Rectal smooth muscle tissue (tissue), 1 donor: ENCODE results near the gene JUNB.
A peak's percentile ranks its signal among the peaks of the same experiment; 100 is the strongest.
"Not testable (repeated sequence)": the region's sequence is repeated elsewhere in the genome, so short reads cannot be mapped to it uniquely, and the experiment has no call there.

Experiments used
- H3K27ac ChIP-seq: one replicate; pipeline ENCODE4 v1.7.0; 2013; ENCODE audit warnings: low read depth, low read length, inconsistent platforms
- H3K27me3 ChIP-seq: one replicate; pipeline ENCODE4 v1.7.0; 2013; ENCODE audit warnings: low read length; ENCODE audit not compliant: control insufficient read depth, insufficient read depth
- H3K36me3 ChIP-seq: one replicate; pipeline ENCODE4 v1.7.0; 2013; ENCODE audit warnings: low read length; ENCODE audit not compliant: control insufficient read depth, insufficient read depth
- H3K4me1 ChIP-seq: one replicate; pipeline ENCODE4 v1.7.0; 2013; ENCODE audit warnings: low read length; ENCODE audit not compliant: control insufficient read depth, insufficient read depth
- H3K4me3 ChIP-seq: one replicate; pipeline ENCODE4 v1.7.0; 2013; ENCODE audit warnings: low read length
- H3K9ac ChIP-seq: one replicate; pipeline ENCODE4 v1.7.0; 2013; ENCODE audit warnings: low read length

The JUNB gene

GRCh38 chr19:12794196-12794941 lies 3.1 kb downstream of the JUNB start:
- peak overlapping the region; percentile 74 for H3K9ac ChIP-seq

GRCh38 chr19:12794971-12795381 lies 3.7 kb downstream of the JUNB start:
- H3K27me3 ChIP-seq = no peaks in the 10 kb centered on the region
- no peak overlapping the region for H3K9ac ChIP-seq
- peaks cover 8% of the 10 kb centered on the region for H3K36me3 ChIP-seq
- H3K27ac ChIP-seq = no peak overlapping the region
- peaks cover 14% of the 10 kb centered on the region for H3K4me1 ChIP-seq
- H3K4me3 ChIP-seq = no peak overlapping the region

More at GRCh38 chr19:12794196-12794941, 3.1 kb downstream of the JUNB start:
- H3K36me3 ChIP-seq = peaks cover 2% of the 10 kb centered on the region
- H3K27me3 ChIP-seq = no peaks in the 10 kb centered on the region
- H3K27ac ChIP-seq = peak overlapping the region; percentile 94
- peaks cover 15% of the 10 kb centered on the region for H3K4me1 ChIP-seq
- H3K4me3 ChIP-seq = peak overlapping the region; percentile 100

- no peak overlapping the region for H3K9ac ChIP-seq
- H3K36me3 ChIP-seq = peaks cover 12% of the 10 kb centered on the region
- H3K4me3 ChIP-seq = peak overlapping the region; percentile 29
- H3K27me3 ChIP-seq = no peaks in the 10 kb centered on the region
- peak overlapping the region; percentile 17 for H3K27ac ChIP-seq
- H3K4me1 ChIP-seq = peaks cover 6% of the 10 kb centered on the region
Observed at GRCh38 chr19:12796146-12797071, 5.1 kb downstream of the JUNB start.

GRCh38 chr19:12797141-12797587 lies 5.9 kb downstream of the JUNB start:
- Histone ChIP-seq H3K4me1 (peaks cover 6% of the 10 kb centered on the region), H3K27ac (no peak overlapping the region), H3K27me3 (no peaks in the 10 kb centered on the region)

GRCh38 chr19:12797607-12798006 lies 6.3 kb downstream of the JUNB start:
- H3K27me3 ChIP-seq, H3K4me3 ChIP-seq, H3K4me1 ChIP-seq, H3K27ac ChIP-seq, H3K9ac ChIP-seq: not testable (repeated sequence)
- peaks cover 12% of the 10 kb centered on the region for H3K36me3 ChIP-seq

More at GRCh38 chr19:12797141-12797587, 5.9 kb downstream of the JUNB start:
- H3K4me3 ChIP-seq = no peak overlapping the region
- H3K36me3 ChIP-seq = peaks cover 12% of the 10 kb centered on the region
- no peak overlapping the region for H3K9ac ChIP-seq

GRCh38 chr19:12799742-12800465 lies 8.6 kb downstream of the JUNB start:
- no peak overlapping the region for H3K27ac ChIP-seq
- H3K4me3 ChIP-seq = peak overlapping the region; percentile 85
- no peaks in the 10 kb centered on the region for H3K27me3 ChIP-seq
- peaks cover 12% of the 10 kb centered on the region for H3K36me3 ChIP-seq
- H3K4me1 ChIP-seq = no peaks in the 10 kb centered on the region
- no peak overlapping the region for H3K9ac ChIP-seq

GRCh38 chr19:12800466-12800770 lies 9.1 kb downstream of the JUNB start:
- Histone ChIP-seq H3K27ac (no peak overlapping the region), H3K4me1 (no peaks in the 10 kb centered on the region), H3K36me3 (peaks cover 12% of the 10 kb centered on the region), H3K27me3 (no peaks in the 10 kb centered on the region), H3K9ac (no peak overlapping the region), H3K4me3 (peak overlapping the region; percentile 85)

- Histone ChIP-seq H3K4me3 (peak overlapping the region; percentile 85), H3K27ac (peak overlapping the region; percentile 64), H3K36me3 (peaks cover 12% of the 10 kb centered on the region), H3K4me1 (no peaks in the 10 kb centered on the region), H3K9ac (peak overlapping the region; percentile 71), H3K27me3 (no peaks in the 10 kb centered on the region)
Observed at GRCh38 chr19:12800923-12801465, 9.7 kb downstream of the JUNB start.

- peak within 1 kb of the TSS; percentile 64 for H3K27ac ChIP-seq
- peaks cover under 1% of the 10 kb centered on the region for H3K4me1 ChIP-seq
- H3K9ac ChIP-seq = peak within 1 kb of the TSS; percentile 71
- H3K36me3 ChIP-seq = peaks cover 12% of the 10 kb centered on the region
- peak within 1 kb of the TSS; percentile 85 for H3K4me3 ChIP-seq
- H3K27me3 ChIP-seq = no peaks in the 10 kb centered on the region
Observed at GRCh38 chr19:12801466-12802266, 10.4 kb downstream of the JUNB start, which contains the start of the genes PRDX2 and THSD8. Gene PRDX2, minus strand, starts transcription at chr19:12801800. Its CDS starts 539 bp downstream, at chr19:12801261. Gene THSD8, plus strand, starts transcription at chr19:12802069. Its CDS starts 3 bp downstream, at chr19:12802072.

GRCh38 chr19:12802267-12803106 lies 11.2 kb downstream of the JUNB start:
- Histone ChIP-seq H3K36me3 (peaks cover 12% of the 10 kb centered on the region), H3K9ac (peak overlapping the region; percentile 41), H3K27ac (peak overlapping the region; percentile 64), H3K4me1 (peaks cover 6% of the 10 kb centered on the region), H3K4me3 (peak overlapping the region; percentile 85), H3K27me3 (no peaks in the 10 kb centered on the region)
